HG02678 (cell line): ENCODE results near the gene TXNRD1.

Experiments used
- ATAC-seq: cut with Tn5 transposase; IDR thresholded peaks from one replicate; pipeline ENCODE4 v1.9.1; 2021; ENCODE audit warnings: mild to moderate bottlenecking, moderate library complexity; ENCODE audit not compliant: unreplicated experiment

Gene TXNRD1

DNA sequence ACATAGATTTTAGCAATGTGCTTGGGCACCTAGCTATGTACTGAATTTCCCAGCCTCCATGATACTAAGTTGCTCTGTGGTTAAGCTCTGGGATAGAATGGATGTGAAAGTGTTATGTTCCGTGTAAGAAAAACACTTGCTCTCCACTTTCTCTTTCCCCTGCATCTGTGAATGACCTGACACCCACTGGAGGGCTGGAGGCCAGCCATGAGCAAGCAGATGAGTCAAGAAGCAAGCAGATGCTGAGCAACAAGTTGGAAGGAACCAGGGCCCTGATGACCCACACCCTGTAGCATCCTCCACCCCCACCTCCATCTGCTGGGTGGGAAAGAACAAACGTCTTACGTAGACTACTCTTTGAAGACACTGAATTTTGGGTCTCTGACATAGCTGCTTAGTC lies 144.6 kb downstream of the TXNRD1 start:
- ATAC-seq, result no peak

DNA sequence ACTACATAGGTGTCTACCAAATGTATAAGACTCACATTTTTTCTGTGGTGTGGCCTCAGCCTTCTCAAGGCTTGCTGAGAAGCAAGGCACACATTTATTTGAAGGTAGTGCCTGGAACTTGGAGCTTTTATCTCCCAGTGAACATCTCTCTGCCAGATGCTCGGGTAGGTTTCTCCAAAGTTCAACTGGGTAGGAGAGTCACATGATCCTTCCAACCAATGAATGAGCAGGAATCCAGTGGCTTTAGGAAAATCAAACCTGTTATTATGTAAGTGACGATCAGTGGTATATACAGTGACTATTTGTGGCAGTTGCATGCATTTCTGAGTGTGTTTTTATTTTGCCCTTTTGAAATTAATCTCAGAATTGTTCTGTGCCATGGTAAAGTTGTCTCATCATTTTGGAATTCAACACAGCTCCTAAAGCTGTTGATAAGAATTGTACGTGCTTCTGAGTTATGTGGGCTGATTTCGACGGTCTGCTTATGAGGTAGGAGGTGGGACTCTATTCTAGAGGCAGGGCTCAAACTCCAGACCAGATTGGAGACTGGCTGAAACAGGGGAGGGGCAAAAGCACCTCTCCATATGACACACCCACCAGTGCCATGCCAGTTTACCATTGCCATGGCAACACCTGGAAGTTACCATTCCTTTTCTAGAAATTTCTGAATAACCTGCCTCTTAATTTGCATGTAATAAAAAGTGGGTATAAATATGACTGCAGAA lies 145.6 kb downstream of the TXNRD1 start:
- no peak for ATAC-seq

DNA sequence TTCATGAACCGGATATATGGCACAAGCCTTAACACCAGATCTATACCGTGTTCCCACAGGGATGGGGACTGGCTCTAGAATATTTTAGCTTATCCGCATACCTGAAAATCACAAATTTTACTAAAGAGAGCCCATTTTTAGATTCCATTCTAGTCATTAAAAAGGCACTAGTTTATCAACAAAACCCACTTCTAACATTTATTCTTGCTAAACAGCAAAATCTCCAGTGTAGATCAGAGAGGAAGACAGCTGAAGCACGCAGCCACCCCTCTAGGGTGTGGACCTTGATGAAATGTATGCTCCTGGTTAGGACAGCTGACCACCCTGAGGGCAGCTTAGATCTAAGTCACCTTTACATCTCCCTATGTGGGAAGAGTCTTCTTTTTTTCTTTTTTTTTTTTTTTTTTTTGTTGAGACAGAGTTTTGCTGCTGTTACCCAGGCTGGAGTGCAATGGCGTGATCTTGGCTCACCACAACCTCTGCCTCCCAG lies 150.4 kb downstream of the TXNRD1 start:
- ATAC-seq, result no peak

DNA sequence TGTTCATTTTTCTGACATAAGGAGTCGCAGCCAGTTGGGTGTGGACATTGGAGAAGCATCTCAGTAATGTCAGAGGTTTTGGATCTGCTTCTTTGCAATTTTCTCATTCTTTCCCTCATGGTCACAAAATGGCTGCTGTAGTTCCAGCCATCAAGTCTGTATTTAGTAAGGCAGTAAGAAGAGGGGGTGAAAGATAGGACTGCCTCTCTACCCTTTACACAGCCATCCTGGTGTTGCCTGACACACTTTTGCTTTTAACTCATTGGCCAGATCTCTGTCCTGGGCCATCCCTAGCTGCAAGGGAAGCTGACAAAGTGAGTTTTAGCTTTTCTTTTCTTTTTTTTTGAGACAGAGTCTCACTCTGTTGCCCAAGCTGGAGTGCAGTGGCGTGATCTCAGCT lies 154.1 kb downstream of the TXNRD1 start:
- no peak for ATAC-seq

DNA sequence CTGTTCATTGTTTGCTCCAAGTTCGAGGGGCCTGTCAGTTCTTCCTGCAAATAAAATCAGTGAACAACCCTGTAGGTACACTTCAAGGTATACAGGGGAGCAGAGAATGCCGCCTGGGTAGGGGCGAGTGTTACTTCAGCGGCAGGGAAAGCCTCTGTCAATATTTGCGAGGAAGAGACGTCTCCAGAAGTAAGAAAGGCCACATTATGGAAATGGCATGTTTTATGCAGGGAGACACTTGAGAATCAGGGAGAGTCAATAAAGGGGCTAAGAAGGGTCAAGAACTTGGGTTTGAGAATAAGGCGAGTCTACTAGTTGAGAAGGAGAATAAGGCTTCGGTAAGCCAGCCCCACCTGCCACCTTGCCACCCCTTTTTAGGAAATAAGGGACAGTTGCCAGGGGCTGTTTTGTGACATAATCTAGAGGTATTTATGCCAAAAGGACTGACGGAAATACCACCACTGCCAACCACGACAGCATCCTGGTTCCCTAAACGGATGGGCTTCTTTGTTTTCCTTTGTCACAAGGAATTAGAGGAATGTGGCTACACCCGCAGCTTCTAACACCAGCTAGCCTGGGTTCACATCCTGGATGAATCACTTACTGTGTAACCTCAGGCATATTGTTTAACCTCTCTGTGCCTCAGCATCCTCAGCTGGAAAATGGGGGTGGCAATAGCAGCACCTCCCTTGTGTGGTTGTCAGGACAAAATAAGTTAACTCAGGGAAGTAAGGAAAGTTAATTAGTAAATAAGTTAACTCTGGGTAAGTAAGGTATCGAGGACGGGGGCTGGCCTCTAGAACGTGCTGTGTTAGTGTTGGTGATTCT lies 155.7 kb downstream of the TXNRD1 start:
- ATAC-seq, result no peak

DNA sequence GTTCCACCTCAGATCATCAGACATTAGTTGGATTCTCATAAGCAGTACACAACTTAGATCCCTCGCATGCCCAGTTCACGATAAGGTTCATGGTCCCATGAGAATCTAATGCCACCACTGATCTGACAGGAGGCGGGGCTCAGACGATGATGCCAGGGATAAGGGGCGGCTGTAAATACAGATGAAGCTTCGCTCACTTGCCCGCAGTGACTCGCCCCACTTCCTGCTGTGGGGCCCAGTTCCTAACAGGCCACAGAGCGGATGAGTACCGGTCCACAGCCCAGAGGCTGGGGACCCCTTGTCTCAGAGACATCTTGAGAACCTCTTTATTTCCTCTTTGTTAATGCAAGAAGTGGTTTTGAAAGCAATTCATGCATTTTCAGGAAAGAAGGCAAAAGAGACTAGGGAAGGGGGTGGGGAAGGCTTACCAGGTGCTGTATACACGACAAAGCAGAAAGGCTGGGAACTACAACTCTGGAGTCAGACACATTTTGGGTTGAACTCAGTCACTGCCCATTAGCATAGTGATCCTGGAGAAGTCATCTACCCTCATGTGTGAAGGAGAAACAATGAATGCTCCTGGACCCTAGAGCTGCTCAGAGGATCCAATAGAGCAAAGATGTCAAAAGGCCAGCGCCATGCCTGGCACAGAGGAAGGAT lies 156.6 kb downstream of the TXNRD1 start:
- no peak for ATAC-seq

DNA sequence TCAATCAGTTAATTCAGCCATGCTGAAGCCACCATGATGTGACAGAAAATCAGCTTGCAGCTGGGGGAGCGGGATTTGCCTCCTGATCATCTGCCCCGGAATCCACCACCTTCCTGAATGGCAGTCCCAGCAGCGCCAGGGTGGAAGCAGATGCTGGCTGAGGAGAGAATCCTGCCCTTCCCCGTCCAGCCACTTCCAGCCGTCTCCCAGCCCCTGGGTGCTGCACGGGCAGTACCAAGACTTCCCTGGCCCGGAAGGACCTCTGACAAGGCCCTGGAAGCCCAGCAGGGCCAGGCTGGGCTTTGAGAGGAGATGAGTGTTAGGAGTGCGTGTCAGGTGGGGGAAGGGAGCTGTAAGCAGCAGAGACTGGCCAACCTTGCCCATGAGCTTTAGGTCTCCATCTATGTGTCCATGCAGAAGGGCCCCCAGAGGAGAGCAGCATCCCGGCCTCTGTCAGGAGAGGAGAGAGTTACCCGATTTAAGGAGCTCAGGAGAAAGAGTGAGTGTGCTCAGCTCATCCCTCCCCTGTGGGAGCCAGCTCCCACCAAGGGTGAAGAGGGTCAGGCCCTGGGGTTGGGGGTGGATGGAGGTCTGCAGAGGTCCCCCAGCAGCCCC lies 157.2 kb downstream of the TXNRD1 start:
- ATAC-seq, result no peak

DNA sequence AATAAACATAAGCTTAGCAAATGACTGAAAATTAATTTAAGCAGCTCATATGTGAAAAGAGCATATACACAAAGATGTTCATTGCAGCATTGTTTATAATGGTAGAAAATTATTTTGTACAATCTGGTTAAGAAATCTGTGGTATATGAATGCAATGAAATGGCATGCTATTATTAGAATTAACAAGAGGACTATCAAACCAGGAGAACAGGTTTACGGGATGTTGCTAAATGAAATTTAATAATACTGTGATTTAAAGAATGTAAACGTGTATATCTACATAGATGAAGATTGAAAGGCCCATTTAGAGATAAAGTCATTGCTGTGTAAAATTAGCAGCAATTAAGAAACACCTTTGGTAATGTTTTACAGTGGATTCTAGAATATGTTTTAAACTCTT lies 158.5 kb downstream of the TXNRD1 start:
- ATAC-seq, result no peak

DNA sequence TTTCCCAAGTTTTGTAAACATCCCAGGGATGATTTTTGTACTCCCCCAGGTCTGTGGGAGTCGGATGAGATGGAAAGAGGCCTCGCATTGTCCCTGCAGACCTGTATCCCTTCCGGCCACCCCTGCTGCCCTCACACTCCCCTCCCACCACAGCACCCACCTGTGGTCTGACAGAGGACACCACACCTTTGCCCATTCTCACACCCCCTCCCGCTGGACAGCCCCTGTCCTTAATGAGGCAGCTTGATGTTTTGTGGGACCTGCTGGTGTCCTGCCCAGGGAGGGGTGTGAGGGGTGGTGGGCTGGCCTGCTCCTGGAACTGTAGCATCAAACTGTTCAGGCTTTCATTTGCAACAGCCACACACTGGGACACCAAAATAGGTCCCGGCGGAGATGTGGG lies 159.2 kb downstream of the TXNRD1 start:
- no peak for ATAC-seq

DNA sequence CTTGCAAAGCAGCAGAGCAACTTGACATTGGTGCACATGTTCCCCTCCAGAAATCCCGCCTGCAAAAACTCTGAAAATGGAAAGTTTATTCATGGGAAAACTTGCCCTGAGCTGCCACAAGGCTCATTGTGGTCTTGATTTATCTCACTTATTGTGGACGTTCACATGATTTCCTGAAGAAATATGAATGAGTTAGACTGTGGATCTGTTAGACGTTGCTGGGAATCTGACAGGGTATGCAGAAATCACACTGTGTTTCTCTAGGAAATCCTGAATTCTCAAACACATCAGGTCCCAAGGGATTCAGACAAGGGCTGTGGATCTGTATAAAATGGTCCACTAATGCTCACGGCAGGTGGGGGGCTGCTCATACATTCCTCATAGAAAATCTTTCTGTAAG lies 160.2 kb downstream of the TXNRD1 start:
- no peak for ATAC-seq

DNA sequence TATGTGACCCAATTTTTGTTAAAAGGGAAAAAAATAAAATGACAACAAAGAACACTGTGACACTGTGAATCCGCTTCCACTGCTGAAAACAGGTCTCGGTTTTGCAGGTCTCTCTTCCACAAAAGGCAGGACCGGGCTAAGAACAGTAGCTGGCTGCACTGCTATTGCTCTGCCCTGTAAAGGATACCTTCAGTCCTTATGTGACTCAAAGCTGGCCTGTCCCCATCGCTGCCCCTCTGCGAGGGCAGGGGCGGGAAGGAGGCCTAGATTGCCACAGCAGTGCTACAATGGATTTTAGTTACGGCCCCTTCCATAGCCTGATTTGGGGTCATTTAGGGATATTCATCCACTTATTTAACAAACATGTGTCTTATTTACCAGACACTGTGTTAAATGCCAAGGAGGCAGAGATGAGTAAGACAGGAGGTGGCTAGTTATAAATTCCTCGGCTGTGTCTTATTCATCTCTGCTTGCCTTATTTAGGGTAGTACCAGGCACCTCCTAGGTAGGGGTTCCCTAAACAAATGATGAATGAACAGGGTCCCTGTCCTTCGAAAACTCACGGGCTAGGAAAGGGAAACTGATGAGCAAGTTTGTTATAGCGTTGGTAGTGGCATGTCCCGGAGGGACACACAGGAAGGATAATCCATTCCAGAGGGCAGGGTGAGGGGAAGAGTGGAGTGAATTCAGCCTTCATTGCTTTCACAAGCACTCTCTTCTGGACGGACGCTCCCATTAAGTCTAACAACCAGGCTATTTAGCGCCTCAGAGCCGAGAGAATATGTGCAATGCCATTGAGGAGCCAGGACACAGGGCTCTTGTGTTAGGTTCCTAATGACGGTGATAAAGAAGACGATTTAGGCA lies 161.3 kb downstream of the TXNRD1 start:
- ATAC-seq, result no peak

DNA sequence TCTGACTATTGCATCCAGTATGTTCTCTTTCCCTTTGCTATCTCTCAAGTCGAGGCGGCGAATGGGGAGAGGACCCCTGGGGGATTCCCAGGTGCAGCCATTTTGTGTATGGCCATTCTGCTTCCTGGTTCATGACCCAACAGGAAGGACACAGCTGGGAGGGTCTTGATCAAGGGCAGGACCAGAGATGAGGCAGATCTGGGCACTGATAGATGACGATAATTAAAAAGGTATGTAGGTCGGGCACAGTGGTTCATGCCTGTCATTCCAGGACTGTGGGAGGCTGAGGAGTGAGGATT lies 161.9 kb downstream of the TXNRD1 start:
- no peak for ATAC-seq

DNA sequence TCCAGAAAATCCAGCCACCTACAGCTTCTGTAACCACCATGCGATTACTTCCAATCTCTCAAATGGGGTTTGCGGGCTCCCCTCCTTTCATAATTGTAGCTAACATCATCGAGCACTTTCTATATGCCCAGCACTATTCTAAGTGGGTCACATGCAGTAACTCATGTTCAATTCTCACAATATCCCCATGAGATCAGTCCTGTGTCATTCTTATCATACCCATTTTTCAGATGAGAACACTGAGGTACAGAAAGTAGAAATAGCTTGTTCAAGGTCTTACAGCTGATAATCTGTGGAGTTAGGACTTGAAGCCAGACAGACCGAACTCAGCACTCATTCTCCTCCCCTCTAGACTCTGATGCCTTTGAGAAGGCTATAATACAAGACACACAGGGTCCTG lies 162.8 kb downstream of the TXNRD1 start:
- no peak for ATAC-seq

DNA sequence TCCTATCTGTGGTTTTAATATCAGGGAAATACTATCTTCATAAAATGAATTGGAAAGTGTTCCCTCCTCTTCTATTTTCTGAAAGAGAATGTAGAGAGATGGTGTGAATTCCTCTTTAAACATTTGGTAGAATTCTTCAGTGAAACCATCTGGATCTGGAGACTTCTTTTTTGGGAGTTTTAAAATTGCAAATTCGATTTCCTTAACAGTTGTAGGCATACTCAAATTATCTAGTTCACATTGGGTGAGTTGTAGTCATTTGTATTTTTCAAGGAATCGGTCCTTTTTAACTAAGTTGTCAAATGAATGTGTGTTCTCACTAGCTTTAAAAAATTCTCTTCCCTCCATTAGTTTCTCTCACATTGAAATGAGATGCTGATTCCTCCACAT lies 165.8 kb downstream of the TXNRD1 start:
- no peak for ATAC-seq

DNA sequence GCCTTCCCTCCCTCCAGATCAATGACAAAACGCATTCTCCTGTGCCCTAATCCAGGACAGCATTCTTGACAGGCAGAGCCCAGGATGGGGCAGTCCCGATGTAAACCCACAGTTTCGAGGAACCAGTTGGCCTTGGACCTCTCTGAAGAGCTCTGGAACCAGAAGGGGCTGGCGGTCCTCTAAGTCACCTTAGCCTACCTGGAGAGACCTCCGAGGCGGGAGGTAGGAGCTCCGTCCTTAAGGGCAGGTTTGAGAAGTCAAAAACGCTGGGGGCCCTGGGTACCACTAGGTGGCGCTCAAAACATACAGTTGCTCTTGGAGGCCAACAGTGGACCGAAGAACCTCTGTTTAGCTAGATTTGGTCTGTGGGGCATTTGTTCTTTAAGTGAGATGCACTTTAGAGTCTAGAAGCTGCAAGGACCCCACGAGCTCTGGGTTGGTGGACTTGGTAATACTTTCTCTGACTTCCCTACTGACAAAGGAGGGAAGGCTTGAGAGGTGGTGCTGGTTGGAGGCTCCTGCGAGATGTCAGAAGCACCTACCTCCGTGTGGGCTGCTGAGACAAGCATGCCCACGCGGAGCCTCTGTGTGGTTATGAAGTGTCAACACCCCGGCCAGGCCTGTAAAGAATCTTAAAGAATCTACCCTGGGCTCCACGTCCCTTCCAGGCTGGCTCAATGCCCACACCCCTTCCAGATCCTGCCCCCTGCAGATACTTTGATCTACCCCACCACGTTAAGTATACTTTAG lies 166.3 kb downstream of the TXNRD1 start:
- ATAC-seq, result peak; percentile 51

DNA sequence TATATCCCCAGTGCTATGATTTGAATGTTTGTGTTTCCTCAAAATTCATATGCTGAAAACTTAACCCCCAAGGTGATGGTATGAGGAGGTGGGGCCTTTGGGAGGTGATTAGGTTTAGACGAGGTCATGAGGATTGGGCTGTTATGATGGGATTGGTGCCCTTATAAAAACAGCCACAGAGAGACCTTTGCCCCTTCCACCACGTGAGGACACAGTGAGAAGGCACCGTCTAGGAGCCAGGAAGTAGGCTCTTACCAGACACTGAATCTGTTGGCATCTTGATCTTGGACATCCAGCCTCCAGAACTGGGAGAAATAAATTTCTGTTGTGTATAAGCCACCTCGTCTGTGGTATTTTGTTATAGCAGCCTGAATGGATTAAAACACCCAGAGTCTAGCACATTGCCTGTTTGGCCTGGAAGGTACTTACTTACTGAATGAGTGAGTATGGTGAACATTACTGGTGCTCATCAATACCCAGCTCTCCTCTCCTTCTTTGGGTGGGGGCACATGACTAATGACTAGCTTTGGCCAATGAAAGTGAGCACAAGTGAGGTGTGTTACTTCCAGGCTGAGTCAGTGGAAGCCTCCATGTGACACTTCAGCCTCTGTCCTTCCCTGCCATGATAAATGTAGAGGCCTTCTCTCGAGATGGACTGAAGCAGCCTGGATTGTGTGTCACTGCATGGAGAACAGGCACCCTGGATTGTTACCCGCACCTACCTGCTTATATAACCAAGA lies 168.7 kb downstream of the TXNRD1 start:
- no peak for ATAC-seq

DNA sequence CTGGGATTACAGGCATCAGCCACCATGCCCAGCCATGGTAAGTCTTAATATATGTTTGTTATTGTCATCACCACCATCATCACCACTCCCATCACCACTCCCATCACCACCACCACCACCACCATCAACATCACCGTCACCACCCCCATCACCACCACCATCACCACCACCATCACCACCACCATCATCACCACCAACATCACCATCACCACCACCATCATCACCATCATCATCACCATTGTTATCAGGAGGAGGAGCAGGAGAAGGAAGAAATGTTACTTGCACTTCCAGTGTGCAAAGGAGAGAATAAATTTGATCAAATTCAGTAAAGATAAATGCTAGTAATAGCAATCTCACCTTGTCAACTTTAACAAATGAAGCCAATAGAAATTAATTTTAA lies 169.9 kb downstream of the TXNRD1 start:
- ATAC-seq, result no peak

DNA sequence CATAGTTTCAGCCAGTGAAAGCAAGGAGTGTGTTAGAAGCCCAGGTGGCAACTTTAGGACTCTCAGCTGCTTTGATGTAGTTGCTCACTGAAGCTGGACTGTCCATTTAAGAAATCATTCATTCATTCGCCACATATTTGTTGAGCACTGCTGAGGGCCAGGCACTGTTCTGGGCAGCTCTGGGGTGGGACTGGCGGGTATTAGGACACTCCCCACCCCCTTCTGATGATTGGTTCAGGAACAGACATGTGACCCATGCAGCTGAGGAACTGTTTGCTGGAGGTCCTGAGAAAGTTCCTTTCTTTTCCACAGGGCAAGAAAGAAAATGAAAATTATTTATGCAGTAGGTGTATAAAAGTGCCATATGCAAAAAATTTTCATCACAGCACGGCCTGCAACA lies 170.9 kb downstream of the TXNRD1 start:
- ATAC-seq, result no peak

DNA sequence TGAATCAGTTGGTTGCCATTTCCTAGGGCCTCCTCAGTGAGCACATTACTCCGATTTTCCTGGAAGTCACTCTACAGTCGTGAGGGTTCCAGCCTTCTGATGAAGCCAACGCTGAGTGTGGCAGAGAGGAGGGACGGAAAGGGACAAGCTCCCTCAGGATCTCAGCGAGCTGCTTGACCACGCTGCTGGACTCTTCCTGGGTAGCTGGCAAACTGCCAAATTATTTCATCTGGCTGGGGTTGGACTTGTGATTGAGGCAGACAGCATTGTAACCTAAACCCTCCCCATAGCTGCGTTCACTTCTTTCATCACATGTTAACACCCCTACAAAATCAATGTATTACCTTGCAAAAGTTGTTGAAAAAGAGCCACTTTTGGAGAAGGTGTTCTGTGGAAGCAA lies 171.6 kb downstream of the TXNRD1 start:
- no peak for ATAC-seq
